ENCODE measurements around the gene SLC16A3.

Gene SLC16A3

GRCh38 chr17:82269882-82270500 lies 41.1 kb downstream of the SLC16A3 start:
- no peak for DNase-seq

DNA sequence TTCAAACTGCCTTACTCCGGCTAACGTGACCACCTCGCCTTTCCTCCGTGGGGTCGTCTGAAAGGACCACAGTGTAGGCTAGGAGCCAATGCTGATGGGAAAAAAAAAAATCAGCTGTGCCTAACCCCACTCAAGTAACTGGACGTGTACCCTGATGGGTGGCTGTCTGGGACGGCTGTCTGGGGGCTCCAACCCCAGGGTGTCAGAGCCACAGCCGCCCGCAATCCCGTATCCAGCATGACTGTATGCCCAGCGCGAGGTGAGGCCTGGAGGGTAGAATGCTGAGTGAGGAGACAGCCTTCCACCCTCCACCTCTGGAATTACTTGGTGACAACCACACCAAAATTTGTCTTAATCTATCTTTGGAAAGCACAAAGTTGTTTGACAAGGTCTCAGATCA lies 41.8 kb downstream of the SLC16A3 start:
- DNase-seq = no peak

DNA sequence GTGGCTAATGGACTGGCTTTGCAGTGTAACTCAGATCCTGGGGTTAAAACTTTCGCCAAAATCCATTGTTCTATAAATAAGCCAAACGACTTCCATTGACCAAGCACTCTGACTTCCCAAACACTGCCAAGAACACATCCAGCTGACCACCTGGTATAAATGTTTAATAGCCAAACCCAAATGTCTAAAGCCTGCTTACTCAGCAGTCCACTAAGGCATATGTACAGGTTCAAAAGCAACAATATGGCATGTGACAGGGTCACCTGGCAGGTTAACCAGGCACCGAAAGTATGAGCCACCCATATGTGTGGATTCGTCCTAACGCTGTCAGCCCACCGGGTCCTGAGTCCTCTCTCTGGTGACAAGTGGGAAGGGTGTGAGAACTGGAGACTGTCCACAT lies 42.6 kb downstream of the SLC16A3 start:
- DNase-seq = no peak

- DNase-seq = peak; percentile 28 to 34
Measured at GRCh38 chr17:82272495-82273326, 43.9 kb downstream of the SLC16A3 start.

DNA sequence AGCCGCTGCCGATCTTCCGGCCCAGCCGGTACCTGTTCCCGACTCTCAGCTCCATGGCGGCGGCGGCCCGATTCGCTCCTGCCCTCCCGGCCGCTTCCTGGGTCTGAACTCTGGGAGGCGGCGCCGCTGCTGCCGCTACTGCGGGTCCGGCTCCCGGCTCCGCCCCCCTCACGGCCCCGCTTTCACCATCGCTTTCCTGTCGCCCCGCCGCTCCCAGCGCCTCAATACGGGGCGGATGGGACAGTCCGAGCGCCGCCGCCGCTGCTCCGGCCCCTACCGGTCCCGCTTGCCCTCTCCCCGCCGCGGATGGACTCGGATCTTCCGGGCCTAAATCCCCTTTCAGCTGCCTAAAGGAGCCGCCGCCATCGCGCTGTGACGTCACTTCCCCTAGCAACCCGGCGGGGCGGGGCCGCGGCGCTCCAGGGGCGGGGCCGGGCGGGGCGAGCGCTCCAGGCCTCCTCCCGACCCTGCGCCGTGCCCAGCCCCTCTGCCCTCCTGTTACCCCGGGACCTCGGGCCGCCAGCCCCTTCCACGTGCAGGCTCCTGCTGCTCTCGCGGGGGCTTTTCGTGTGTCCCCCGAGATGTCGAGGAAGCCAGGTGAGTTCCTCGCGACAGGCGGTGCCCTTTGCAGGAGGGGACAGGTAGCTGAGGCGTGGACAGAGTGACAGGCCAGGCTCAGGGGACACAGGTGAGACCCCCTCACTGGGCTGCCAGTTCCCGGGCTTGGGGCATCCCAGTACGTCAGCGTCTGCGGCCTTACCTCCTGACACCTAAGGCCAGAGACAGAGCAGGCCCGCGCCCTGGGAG lies 44.7 kb downstream of the SLC16A3 start, which contains the start of gene CSNK1D:
Gene CSNK1D, minus strand, starts transcription at position 374 of the 807 bp plus-strand sequence. Its CDS starts 319 bp downstream, at position 55.
- peak; percentile 88 to 95 for DNase-seq

- DNase-seq = no peak
Measured at GRCh38 chr17:82274134-82275020, 45.5 kb downstream of the SLC16A3 start.

- DNase-seq = no peak
Measured at GRCh38 chr17:82275326-82275725, 46.5 kb downstream of the SLC16A3 start.

DNA sequence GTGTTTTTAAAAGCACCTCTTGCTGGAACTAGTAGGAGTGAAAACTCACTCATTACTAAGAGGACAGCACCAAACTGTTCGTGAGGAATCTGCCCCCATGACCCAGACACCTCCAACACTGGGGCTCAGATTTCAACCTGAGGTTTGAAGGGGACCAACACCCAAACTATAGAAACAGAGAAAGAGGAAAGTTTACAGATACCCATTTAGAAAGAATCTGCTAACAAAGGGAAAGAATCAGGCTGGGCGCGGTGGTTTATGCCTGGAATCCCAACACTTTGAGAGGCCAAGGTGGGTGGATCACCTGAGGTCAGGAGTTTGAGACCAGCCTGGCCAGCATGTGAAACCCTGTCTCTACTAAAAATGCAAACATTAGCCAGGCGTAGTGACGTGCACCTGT lies 48.1 kb downstream of the SLC16A3 start:
- no peak for DNase-seq

- DNase-seq = no peak
Measured at GRCh38 chr17:82277851-82278250, 49.0 kb downstream of the SLC16A3 start.

DNA sequence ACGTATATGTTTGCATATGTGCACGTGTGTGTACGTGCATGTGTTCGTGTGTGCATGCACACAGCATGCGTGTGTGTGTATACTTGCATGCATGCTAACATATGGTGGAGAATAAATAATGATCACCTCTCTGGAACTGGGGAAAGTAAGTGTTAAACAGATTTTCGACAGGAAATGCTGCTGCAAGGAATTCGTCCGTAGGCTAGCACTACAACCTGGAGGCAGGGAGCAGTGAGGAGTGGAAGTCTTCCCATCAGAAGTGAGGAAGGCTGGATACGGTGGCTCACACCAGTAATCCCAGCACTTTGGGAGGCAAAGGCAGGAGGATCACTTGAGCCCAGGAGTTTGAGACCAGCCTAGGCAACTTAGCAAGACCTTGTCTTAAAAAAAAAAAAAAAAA lies 49.5 kb downstream of the SLC16A3 start:
- DNase-seq = no peak

DNA sequence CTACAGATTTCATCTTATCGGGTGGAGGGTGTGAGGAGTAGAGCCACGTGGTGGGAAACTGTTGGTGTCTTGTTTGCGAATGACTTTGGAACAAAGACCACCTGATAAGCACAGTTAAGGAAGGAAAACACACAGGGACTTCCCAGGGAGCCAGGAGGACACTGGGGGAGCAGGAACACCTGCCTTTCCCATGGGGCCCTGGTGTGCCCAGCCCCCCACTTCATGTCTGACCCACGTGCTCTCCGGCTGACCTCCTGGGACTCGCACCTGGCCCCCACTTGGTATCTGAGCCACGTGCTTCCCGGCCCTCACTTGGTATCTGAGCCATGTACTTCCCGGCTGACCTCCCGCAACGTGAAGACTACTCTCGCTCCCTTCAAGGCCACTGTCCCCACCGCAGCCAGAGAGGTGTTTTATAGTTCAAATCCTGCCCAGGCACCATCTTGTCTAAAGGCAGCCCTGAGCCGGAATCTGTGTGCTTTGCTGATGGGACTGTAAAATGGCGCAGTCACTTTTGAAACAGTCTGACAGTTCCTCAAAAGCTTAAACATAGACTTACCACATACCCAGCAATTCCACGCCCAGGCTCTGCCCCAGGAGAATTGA lies 50.0 kb downstream of the SLC16A3 start:
- no peak for DNase-seq

DNA sequence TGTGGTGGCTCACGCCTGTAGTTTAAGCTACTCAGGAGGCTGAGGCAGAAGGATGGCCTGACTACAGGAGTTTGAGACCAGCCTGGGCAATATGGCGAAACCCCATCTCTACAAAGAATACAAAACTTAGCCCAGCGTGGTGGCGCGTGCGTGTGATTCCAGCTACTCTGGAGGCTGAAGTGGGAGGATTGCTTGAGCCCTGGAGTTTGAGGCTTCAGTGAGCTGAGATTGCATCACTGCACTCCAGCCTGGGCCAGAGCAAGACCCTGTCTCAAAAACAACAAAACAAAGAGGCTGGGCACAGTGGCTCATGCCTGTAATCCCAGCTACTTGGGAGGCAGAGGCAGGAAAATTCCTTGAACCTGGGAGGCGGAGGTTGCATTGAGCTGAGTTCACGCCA lies 51.7 kb downstream of the SLC16A3 start:
- DNase-seq = no peak

DNA sequence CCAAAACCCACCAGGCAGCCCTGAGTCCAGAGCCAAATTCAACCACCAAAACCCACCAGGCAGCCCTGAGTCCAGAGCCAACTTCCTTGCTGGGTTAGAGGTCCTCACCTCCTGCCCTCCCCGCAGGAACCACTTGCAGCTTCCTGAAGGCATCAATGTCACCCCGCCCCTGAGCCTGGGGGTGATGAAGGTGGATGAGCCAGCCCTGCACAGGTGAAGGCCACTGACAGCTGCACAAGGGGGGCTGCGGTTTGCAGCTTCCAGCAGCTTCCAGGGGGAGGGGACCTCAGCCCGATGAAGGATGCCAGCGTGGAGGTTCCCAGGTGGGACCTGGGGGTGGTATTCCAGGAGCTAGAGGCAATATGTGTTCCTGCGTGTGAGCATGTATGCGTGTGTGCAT lies 52.2 kb downstream of the SLC16A3 start:
- DNase-seq = no peak

DNA sequence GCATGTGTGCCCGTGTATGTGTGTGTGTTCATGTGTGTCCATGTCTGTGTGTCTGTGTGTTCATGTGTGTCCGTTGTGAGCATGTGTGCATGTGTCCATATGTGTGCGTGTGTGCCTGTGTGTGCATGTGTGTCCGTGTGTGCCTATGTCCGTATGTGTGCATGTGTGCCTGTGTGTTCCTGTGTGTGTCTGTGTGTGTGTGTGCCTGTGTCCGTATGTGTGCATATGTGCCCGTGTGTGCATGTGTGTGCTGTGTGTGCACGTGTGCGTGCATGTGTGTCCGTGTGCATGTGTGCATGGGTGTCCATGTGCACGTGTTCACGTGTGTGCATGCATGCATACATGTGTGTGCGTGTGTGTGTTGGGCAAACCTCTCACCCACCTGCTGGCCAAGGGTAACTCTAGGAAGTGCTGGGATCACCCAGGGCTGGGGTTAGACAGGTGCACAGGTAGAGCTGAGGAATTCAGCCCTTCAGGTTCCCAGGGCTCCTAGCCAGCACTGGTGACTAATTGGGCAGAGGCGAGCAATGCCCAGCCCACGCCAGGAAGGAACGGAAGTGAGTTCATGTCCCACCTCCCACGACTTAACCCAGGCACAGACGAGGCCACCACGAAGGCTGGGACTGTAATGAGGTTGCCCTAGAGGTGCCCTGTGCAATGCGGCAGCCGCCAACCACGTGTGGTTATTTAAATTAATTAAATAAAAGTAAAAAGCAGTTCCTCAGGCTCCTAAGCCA lies 52.8 kb downstream of the SLC16A3 start:
- DNase-seq = peak; percentile 49 to 57

DNA sequence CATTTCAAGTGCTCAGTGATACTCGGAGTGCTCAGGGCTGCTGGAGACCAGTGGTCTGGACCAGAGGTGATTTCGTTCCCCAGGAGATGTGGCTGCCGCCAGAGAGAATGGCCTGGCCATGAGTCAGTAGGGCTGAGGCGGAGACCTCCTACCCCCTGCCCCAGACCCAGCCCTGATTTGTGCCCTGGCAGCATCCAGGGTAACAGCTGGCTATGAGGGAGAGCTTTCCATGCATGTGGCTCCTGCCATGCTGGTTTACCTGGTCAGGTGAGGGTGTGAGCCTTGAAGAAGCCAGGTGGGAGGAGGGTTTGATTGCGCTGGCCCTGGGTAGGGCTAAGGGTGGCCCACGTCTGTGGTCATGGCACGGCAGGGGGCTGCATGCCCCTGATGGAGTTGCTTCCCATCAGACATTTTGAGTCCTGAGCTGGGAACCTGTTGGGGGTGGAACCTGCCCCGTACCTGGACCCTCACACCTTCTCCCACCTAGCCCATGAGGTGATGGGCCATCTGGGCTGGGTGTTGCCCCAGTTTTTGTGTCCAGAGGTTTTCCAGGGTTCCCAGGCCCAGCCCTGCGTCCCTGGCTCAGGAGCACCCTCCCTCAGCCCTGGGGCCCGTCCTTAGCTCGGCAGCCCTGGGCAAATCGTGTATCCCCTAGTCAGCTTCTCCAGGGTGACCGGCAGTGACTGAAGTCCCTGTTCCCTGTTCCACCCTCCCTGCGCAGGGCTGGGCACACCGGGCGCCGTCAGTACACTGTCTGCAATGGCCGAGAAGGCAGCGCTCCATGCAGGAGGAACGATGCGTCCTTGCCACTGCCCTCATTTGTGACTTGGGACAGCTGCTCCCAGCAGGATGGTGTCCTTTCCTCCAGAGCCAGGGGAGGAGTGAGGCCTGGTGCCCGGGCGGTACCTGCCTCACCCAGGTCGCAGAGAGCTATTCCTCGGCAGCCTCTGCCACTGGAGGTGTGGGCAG lies 53.7 kb downstream of the SLC16A3 start:
- no peak for DNase-seq

GRCh38 chr17:82283208-82283749 lies 54.4 kb downstream of the SLC16A3 start:
- peak; percentile 37 to 48 for DNase-seq

DNA sequence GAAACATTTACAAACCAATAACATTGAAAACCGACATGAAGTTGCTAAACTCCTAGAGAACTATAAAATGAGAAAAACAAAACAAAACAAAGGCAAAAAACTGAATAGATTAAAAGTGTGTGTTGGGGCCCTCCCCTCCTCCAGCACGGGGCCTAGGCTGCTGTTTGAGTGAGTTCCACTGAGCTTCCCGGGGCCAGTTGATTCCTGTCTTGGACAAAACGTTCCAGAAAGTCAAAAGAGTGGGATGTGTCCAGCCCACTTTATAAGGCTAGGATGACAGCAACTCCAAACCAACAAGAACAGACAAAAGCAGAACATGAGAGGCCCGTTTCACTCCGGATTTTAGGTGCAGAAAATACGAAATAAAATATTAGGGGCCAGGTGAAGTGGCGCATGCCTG lies 56.3 kb downstream of the SLC16A3 start:
- DNase-seq = no peak

GRCh38 chr17:82287013-82287867 lies 58.4 kb downstream of the SLC16A3 start:
- DNase-seq = no peak

Data from stimulated activated CD4-positive, alpha-beta T cell treated with anti-CD3 and anti-CD28 coated beads, Interleukin-4, amount 100 ng/mL, for 4 hours (primary cell).